ENCODE data around the gene VPS13C. TPM values are rescaled to one million over a fixed set of nuclear protein-coding genes. Genes with fewer than 3 reads are reported as not detected.

The VPS13C gene
- polyA plus RNA-seq, 2 of the 4 experiments (the other 2 are of a cell fraction): 13.2 to 26.5 TPM

- TF ChIP-seq RNF2 (IDR thresholded peaks at IDR 0.05; ENCODE audit: borderline replicate concordance, low read depth) (no peak), MYC (IDR thresholded peaks at IDR 0.05; ENCODE audit: borderline replicate concordance, low read length) (no peak; the same call in 1 of the 2 replicates), ELK1 (IDR thresholded peaks at IDR 0.05; ENCODE audit: low read depth, low read length) (no peak), RAD21 (conservative IDR thresholded peaks at IDR 0.05 in 1 of 2, IDR thresholded peaks at IDR 0.05 in 1 of 2) (peak; percentile 50 to 52; a peak in 4 of 5 replicates), E2F6 (IDR thresholded peaks at IDR 0.05; ENCODE audit: borderline replicate concordance, low read depth) (peak; percentile 71)
Measured at GRCh38 chr15:62060113-62060895, at the start of gene VPS13C (continued).

- H3K4me2 ChIP-seq: peak overlapping the region; percentile 59; the same call in 2 of the 3 replicates
- POLR2A ChIA-PET: interaction anchor here (0.9 kb wide), 1 partner anchor 15 kb away, joined by 4 read pairs; no protein-coding TSS in a partner anchor
Measured at GRCh38 chr15:62109437-62109836, 49.2 kb upstream of the VPS13C start.

More at GRCh38 chr15:62109437-62109836, 49.2 kb upstream of the VPS13C start:
- Histone ChIP-seq H3K4me1 (peaks cover 59% of the 10 kb centered on the region), H3K9me3 (no peaks in the 10 kb centered on the region), H3K4me3 (no peak overlapping the region), H3K27ac (peak overlapping the region in 1 of 2 experiments; percentile 81; a peak in 1 of 6 replicates)
- ATAC-seq (no peak), FAIRE-seq (no peak), DNase-seq (ENCODE audit: low read depth in 1 of 2, low spot score in 1 of 2) (no peak)
- CTCF ChIA-PET: interaction anchor here (1.6 to 2.0 kb wide), 3 partner anchors 10 to 38 kb away, joined by 3 to 6 read pairs (median 6); no protein-coding TSS in a partner anchor
- 93% methylated on average over 1 of the region's 1 CpG for WGBS (ENCODE audit: missing lambda C conversion rate)
- TF ChIP-seq MAZ (IDR thresholded peaks at IDR 0.05; ENCODE audit: borderline replicate concordance, low read depth, low read length) (no peak), MYC (IDR thresholded peaks at IDR 0.05; ENCODE audit: borderline replicate concordance, low read length) (no peak), ELK1 (IDR thresholded peaks at IDR 0.05; ENCODE audit: low read depth, low read length) (no peak), CEBPB (IDR thresholded peaks at IDR 0.05) (no peak), RNF2 (IDR thresholded peaks at IDR 0.05; ENCODE audit: borderline replicate concordance, low read depth) (no peak), BCL3 (IDR thresholded peaks at IDR 0.05) (no peak), SMC3 (IDR thresholded peaks at IDR 0.05) (no peak), USF2 (IDR thresholded peaks at IDR 0.05) (no peak), FOXS1 (CRISPR knock-in tag; IDR thresholded peaks at IDR 0.05) (no peak), KDM1A (IDR thresholded peaks at IDR 0.05; ENCODE audit: low read depth) (no peak), HOXA7 (CRISPR knock-in tag; IDR thresholded peaks at IDR 0.05) (no peak), JUN (IDR thresholded peaks at IDR 0.05) (no peak), NFE2L2 (conservative IDR thresholded peaks at IDR 0.05; ENCODE audit: low read length) (no peak)

Data from A549 (cell line).